Head of caudate nucleus (tissue), 42 donors: ENCODE data around the gene MARCHF10.

Experiments used
- DNase-seq, 42 donors: peaks; one replicate each; pipeline versions ENCODE4 v3.0.0 to v3.0.0-alpha.2; 2020 to 2021; ENCODE audit warnings: mixed read lengths in 7 of 42
- intact Hi-C: fragments of 100-400 bp; cut with DNase I; formaldehyde crosslinking; loops from one replicate; pipeline ENCODE4 v1.15.0; 2022

The MARCHF10 gene

DNA sequence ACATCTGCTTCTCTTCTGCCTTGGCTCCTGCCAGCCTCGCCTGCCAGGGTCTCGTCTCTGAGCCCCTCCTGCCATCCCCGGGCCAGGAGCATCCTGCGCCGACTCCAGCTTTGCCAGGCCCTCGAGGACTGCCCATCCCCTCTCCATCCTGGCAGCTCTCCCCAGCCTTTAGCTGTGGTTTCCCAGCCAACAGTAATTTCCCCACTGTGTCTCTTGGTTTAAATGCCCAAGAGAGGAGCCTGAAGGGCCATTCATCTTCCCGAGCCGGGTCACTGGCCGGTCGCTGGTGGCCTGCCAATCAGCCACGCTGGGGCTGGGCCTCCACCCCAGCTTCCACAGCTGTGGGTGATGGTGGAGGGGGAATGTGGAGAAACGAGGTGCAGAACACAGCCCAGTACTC is 132.9 kb downstream of the MARCHF10 start:
- intact Hi-C loops = no loop called here
- DNase-seq = peak in 41 of 42 donors; percentile 29 to 83 (median 69)

DNA sequence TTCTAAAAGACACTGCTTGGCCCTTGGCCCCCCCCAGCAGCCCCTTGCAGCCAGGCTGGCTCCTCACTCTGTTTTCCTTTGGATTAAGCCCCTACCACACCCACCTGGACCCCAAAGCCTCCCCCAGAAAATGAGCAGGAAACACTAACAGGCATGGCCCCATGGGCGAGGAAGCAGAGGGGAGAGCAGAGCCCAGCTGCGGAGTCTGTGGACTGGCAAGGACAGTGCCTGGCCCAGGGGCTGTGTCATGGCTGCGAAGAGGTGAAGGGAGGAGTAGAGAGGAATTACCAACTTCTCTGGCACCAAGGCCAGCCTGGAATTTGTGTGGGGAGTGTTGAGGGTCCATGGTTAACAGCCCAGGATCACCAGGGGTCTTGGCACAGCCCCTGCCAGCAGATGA is 133.3 kb downstream of the MARCHF10 start:
- intact Hi-C loops = no loop called here
- no peak for DNase-seq

- no peak for DNase-seq
- intact Hi-C loops = no loop called here
Observed at GRCh38 chr17:62674363-62674739, 133.8 kb downstream of the MARCHF10 start.

DNA sequence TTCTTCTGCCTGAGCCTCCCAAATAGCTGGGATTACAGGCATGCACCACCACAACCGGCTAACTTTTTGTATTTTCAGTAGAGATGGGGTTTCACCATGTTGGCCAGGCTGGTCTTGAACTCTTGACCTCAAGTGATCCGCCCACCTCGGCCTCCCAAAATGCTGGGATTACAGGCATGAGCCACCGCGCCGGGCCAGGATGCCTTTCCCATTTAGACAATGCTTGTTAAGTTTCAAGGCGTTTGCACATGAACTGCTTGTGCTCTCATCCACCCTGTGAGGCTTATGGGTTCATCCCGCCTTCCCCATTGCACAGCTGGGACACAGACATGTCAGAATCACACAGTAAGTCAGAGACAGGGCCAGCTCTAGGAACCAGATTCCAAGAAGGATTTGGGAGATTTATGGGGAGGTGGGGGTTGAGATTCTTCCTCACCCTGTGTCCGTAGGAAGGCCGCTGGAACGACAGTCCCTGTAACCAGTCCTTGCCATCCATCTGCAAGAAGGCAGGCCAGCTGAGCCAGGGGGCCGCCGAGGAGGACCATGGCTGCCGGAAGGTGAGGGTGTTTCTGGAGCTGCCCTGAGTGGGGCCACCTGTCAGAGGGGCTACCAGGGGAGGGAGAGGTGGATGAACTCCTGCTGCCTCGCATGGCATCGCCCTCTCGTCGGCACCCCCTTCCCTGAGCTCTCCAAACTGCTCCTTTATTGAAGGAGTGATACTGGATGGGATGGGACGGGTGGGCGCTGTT is 134.3 kb downstream of the MARCHF10 start:
- intact Hi-C loops = no loop called here
- peak in 1 of 42 donors; percentile 1 for DNase-seq

DNA sequence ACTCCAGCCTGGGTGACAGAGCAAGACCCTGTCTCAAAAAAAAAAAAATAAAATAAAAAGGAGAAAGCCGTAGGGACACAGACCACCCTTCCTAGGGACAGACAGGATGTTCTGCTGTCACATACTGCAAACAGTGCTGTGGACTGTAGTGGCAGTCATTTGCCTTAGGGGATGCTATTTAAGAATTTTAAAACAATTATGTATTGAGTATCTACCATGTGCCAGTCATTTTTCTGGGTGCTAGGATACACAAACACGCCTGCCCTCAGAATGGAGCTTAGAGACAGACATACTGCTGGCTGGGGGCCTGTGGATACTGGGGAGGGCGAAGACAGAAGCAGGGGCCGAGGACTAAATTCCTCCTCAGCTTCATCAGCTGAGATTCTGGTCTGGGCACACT is 135.2 kb downstream of the MARCHF10 start:
- intact Hi-C loops = no loop called here
- no peak for DNase-seq

DNA sequence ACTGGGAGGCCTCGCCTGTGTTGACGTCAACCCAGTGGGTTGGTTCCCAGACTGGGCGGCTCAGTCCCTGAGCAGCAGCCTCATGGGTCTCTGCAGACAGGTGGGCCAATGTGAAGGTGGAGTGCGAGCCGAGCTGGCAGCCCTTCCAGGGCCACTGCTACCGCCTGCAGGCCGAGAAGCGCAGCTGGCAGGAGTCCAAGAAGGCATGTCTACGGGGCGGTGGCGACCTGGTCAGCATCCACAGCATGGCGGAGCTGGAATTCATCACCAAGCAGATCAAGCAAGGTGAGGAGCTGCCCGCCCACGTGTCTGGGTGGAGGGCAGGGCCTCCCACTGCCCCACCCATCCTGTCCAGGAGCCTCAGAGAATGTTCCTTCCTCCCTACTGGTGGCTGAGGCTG is 136.6 kb downstream of the MARCHF10 start:
- DNase-seq = no peak

GRCh38 chr17:62670202-62670821 is 137.8 kb downstream of the MARCHF10 start:
- DNase-seq = no peak
- intact Hi-C loops = no loop called here

More for the DNA sequence above, 136.6 kb downstream of the MARCHF10 start:
- intact Hi-C loops = no loop called here

DNA sequence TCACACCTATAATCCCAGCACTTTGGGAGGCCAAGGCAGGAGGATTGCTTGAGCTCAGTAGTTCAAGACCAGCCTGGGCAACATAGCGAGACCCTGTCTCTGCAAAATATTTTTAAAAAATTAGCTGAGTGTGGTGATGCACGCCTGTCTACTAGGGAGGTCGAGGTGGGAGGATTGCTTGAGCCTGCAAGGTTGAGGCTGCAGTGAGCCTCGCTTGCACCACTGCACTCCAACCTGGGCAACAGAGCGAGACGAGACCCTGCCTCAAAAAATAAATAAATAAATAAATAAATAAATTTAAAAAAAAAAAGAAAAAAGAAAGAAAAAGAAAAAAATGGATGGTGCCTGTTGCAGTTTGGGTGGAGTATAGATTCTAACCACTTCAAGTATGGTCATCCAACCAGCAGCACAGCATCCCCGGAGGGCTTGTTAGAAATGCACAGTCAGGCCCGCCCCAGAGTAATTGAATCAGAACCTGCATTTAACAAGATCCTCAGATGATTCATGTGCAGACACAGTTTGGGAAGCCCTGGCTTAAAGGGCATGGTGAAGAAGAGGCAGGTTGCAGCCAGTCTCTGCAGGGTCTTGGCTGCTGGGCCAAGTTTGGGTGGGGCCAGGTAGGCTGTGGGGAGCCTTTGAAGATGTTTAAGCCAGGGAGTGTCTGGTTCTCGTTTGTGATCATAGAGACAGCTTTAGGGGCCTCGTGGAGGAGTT is 139.9 kb downstream of the MARCHF10 start:
- intact Hi-C loops = no loop called here
- DNase-seq = peak in 1 of 42 donors; percentile 1

GRCh38 chr17:62666801-62667591 is 141.1 kb downstream of the MARCHF10 start:
- intact Hi-C loops = no loop called here
- peak in 1 of 42 donors; percentile 4 for DNase-seq

GRCh38 chr17:62666061-62666800 is 141.9 kb downstream of the MARCHF10 start:
- DNase-seq = no peak
- intact Hi-C loops = no loop called here

GRCh38 chr17:62665599-62665998 is 142.5 kb downstream of the MARCHF10 start:
- intact Hi-C loops = no loop called here
- DNase-seq = no peak

DNA sequence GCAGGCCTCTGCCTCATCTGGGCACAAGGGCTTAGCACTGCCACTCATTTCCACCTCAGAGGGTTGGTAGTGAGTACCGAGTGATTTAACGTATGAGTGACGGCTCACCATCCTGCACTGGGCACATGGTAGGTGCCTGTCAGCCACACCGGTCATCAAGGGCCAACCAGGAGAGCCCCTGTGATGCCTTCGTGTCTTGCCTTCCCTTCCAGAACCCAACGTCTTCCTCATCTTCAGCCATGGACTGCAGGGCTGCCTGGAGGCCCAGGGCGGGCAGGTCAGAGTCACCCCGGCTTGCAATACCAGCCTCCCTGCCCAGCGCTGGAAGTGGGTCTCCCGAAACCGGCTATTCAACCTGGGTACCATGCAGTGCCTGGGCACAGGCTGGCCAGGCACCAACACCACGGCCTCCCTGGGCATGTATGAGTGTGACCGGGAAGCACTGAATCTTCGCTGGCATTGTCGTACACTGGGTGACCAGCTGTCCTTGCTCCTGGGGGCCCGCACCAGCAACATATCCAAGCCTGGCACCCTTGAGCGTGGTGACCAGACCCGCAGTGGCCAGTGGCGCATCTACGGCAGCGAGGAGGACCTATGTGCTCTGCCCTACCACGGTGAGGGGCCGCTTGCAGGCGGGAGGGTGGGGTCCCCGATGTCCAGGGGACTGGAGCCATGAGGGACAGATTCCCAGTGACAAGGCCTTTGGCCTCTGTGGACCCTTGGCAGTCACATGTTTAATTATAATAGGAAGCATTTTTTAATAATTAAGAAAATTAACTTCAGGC is 143.6 kb downstream of the MARCHF10 start:
- intact Hi-C loops = no loop called here
- no peak for DNase-seq

DNA sequence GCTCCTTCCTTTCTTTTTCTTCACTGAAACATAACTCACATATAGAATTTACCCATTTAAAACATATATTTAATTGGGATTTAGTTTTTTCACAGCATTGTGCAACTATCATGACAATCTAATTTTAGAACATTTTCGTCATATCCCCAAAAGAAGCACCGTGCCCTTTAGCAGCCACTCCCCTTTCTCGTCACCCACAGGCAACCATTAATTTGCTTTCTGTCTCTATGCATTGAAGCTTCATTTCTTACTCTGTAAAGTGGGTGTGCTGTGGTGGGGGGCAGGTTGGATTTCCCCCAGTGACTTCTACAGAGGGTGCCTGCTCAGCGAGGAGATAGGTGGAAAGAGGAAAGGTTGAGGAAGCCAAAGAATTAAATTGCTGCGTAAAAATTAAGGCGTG is 144.8 kb downstream of the MARCHF10 start:
- intact Hi-C loops = no loop called here
- no peak for DNase-seq

- no peak for DNase-seq
- intact Hi-C loops = no loop called here
Observed at GRCh38 chr17:62662855-62663254, 145.3 kb downstream of the MARCHF10 start.

- intact Hi-C loops = no loop called here
- DNase-seq = no peak
Observed at GRCh38 chr17:62661337-62661736, 146.8 kb downstream of the MARCHF10 start.

GRCh38 chr17:62660629-62661118 is 147.4 kb downstream of the MARCHF10 start:
- DNase-seq = no peak
- intact Hi-C loops = no loop called here

DNA sequence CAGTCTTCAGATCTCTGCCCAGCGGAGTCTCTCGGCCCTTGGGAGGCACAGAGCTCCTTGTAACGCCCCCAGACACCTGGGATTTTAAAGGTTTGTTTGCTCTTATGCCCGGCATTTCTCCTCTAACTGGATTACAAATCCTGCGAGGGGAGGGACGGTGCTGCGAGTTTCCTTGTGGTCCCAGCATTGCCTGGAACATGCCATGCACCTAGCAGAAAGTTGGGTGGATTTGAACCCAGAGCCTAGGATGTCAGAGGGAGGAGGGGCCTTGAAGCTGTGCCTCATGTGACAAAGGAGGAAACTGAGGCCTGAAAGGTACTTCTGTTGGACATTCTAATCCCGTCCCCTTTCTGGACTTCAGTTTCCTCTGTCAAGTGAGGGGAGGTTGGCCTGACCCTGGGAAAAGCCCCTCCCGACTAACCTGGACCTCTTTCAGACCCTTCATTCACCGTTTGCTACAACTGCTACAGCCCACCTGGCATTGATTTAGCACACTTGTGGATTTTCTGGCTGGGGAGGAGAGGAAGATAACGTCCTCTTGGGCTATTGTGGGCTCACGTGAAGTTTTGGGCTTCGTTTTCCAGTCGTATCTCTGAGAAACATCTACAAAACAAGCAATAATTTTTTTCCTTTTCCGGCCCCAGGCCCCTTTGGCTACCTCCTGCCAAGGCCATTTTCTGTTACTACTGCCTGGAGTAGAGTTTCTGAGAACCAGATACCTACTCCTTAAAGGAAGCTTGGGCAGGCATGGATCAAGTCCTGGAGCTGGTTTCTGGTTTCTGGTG is 149.8 kb downstream of the MARCHF10 start:
- intact Hi-C loops = no loop called here
- no peak for DNase-seq
